ENCODE results near the gene HVCN1.

HVCN1 gene

GRCh38 chr12:110702081-110702480, 13.2 kb upstream of the HVCN1 start:
- Histone ChIP-seq H3K9ac (no peak overlapping the region), H3K9me3 (ENCODE audit: control insufficient read depth, low read length) (no peaks in the 10 kb centered on the region), H3K4me2 (ENCODE audit: low read length) (no peak overlapping the region), H3K4me1 (no peaks in the 10 kb centered on the region), H3K4me3 (ENCODE audit: low read depth, low read length) (no peak overlapping the region), H3K27me3 (ENCODE audit: control insufficient read depth, insufficient read depth, low read length) (no peaks in the 10 kb centered on the region), H3K27ac (no peak overlapping the region), H2AFZ (no peak overlapping the region), H3K79me2 (no peaks in the 10 kb centered on the region), H3K36me3 (ENCODE audit: control insufficient read depth, insufficient read depth, low read length) (no peaks in the 10 kb centered on the region)
- no peak for TF ChIP-seq CTCF (IDR thresholded peaks at IDR 0.05)

GRCh38 chr12:110699591-110700445, 10.9 kb upstream of the HVCN1 start:
- H3K9ac ChIP-seq: no peak overlapping the region
- H3K9me3 ChIP-seq (ENCODE audit: control insufficient read depth, low read length): no peaks in the 10 kb centered on the region
- no peaks in the 10 kb centered on the region for H3K79me2 ChIP-seq
- no peaks in the 10 kb centered on the region for H3K4me1 ChIP-seq
- H3K4me2 ChIP-seq (ENCODE audit: low read length): no peak overlapping the region
- H3K27me3 ChIP-seq (ENCODE audit: control insufficient read depth, insufficient read depth, low read length): no peaks in the 10 kb centered on the region
- no peak for TF ChIP-seq CTCF (IDR thresholded peaks at IDR 0.05)
- H3K36me3 ChIP-seq (ENCODE audit: control insufficient read depth, insufficient read depth, low read length): no peaks in the 10 kb centered on the region
- H3K4me3 ChIP-seq (ENCODE audit: low read depth, low read length): no peak overlapping the region
- H2AFZ ChIP-seq: no peak overlapping the region
- no peak overlapping the region for H3K27ac ChIP-seq

GRCh38 chr12:110698171-110698902, 9.4 kb upstream of the HVCN1 start:
- Histone ChIP-seq H3K36me3 (ENCODE audit: control insufficient read depth, insufficient read depth, low read length) (no peaks in the 10 kb centered on the region), H3K79me2 (no peaks in the 10 kb centered on the region), H3K9me3 (ENCODE audit: control insufficient read depth, low read length) (no peaks in the 10 kb centered on the region), H3K4me2 (ENCODE audit: low read length) (no peak overlapping the region), H2AFZ (peak overlapping the region; percentile 13), H3K27ac (no peak overlapping the region), H3K27me3 (ENCODE audit: control insufficient read depth, insufficient read depth, low read length) (no peaks in the 10 kb centered on the region), H3K4me3 (ENCODE audit: low read depth, low read length) (no peak overlapping the region), H3K9ac (no peak overlapping the region), H3K4me1 (no peaks in the 10 kb centered on the region)
- peak; percentile 47 for TF ChIP-seq CTCF (IDR thresholded peaks at IDR 0.05)

GRCh38 chr12:110697236-110697635, 8.3 kb upstream of the HVCN1 start:
- no peak for TF ChIP-seq CTCF (IDR thresholded peaks at IDR 0.05)
- Histone ChIP-seq H3K4me3 (ENCODE audit: low read depth, low read length) (no peak overlapping the region), H3K27ac (no peak overlapping the region), H3K36me3 (ENCODE audit: control insufficient read depth, insufficient read depth, low read length) (no peaks in the 10 kb centered on the region), H3K9me3 (ENCODE audit: control insufficient read depth, low read length) (no peaks in the 10 kb centered on the region), H2AFZ (no peak overlapping the region), H3K79me2 (no peaks in the 10 kb centered on the region), H3K27me3 (ENCODE audit: control insufficient read depth, insufficient read depth, low read length) (no peaks in the 10 kb centered on the region), H3K4me1 (no peaks in the 10 kb centered on the region), H3K4me2 (ENCODE audit: low read length) (no peak overlapping the region), H3K9ac (no peak overlapping the region)

Measured in parathyroid adenoma (tissue), 2 donors.